GM19239 (cell line): ENCODE measurements around the gene FHIT.

Source experiments
- DNase-seq: peaks from one replicate; pipeline ENCODE4 v3.0.0; 2011; ENCODE audit warnings: low spot score; ENCODE audit not compliant: insufficient read length
- FAIRE-seq: peaks from 2 replicates; lab custom pipeline; 2011; peaks lifted over from hg19 to GRCh38; lab: Jason Lieb, UNC

Gene FHIT

GRCh38 chr3:60755094-60755493 is 496.2 kb downstream of the FHIT start:
- no peak for DNase-seq
- no peak for FAIRE-seq

GRCh38 chr3:60754617-60755016 is 496.6 kb downstream of the FHIT start:
- FAIRE-seq (no peak), DNase-seq (no peak)

- DNase-seq (no peak), FAIRE-seq (no peak)
Observed at GRCh38 chr3:60752809-60753208, 498.4 kb downstream of the FHIT start.

GRCh38 chr3:60746695-60747416 is 504.4 kb downstream of the FHIT start:
- no peak for FAIRE-seq
- DNase-seq: no peak

- FAIRE-seq (no peak), DNase-seq (no peak)
Observed at GRCh38 chr3:60746043-60746638, 505.1 kb downstream of the FHIT start.

GRCh38 chr3:60743631-60744164 is 507.6 kb downstream of the FHIT start:
- FAIRE-seq (no peak), DNase-seq (no peak)

- FAIRE-seq (no peak), DNase-seq (no peak)
Observed at GRCh38 chr3:60742606-60743145, 508.6 kb downstream of the FHIT start.

GRCh38 chr3:60737633-60738399 is 513.4 kb downstream of the FHIT start:
- FAIRE-seq: no peak
- DNase-seq: no peak

GRCh38 chr3:60730371-60730770 is 520.9 kb downstream of the FHIT start:
- DNase-seq (no peak), FAIRE-seq (no peak)

- no peak for FAIRE-seq
- DNase-seq: no peak
Observed at GRCh38 chr3:60729056-60729455, 522.2 kb downstream of the FHIT start.

GRCh38 chr3:60728006-60728405 is 523.2 kb downstream of the FHIT start:
- FAIRE-seq (no peak), DNase-seq (no peak)

- DNase-seq: no peak
- no peak for FAIRE-seq
Observed at GRCh38 chr3:60720736-60721135, 530.5 kb downstream of the FHIT start.

GRCh38 chr3:60716573-60716972 is 534.7 kb downstream of the FHIT start:
- FAIRE-seq (no peak), DNase-seq (no peak)

GRCh38 chr3:60708191-60708975 is 542.9 kb downstream of the FHIT start:
- no peak for DNase-seq

GRCh38 chr3:60707452-60708020 is 543.7 kb downstream of the FHIT start:
- FAIRE-seq (no peak), DNase-seq (no peak)

More at GRCh38 chr3:60708191-60708975, 542.9 kb downstream of the FHIT start:
- no peak for FAIRE-seq

GRCh38 chr3:60703956-60704736 is 547.1 kb downstream of the FHIT start:
- DNase-seq (no peak), FAIRE-seq (no peak)

- DNase-seq (no peak), FAIRE-seq (no peak)
Observed at GRCh38 chr3:60703008-60703407, 548.2 kb downstream of the FHIT start.

GRCh38 chr3:60698117-60698516 is 553.1 kb downstream of the FHIT start:
- FAIRE-seq (no peak), DNase-seq (no peak)

GRCh38 chr3:60697132-60697531 is 554.1 kb downstream of the FHIT start:
- no peak for FAIRE-seq
- DNase-seq: no peak
